Smooth muscle cell (in vitro differentiated cells): ENCODE results near the gene TAX1BP1. TPM values are rescaled to one million over a fixed set of nuclear protein-coding genes. Genes with fewer than 3 reads are reported as not detected.
"Not testable (repeated sequence)": the region's sequence is repeated elsewhere in the genome, so short reads cannot be mapped to it uniquely, and the experiment has no call there.

Source experiments
- DNase-seq: peaks from one replicate; lab custom pipeline; 2025; ENCODE audit not compliant: unreplicated experiment; lab: John Stamatoyannopoulos, UW
- H2AFZ ChIP-seq: fragments of 200-600 bp; sonication (generic); 2 replicates; pipeline ENCODE4 v1.6.0; 2016; ENCODE audit warnings: antibody characterized with exemption, low read depth, mild to moderate bottlenecking
- H3F3A ChIP-seq: fragments of 200-600 bp; sonication (generic); 2 replicates; pipeline ENCODE4 v1.6.0; 2017; ENCODE audit warnings: antibody characterized with exemption, low read depth
- H3K27ac ChIP-seq: fragments of 200-600 bp; sonication (generic); 2 replicates; pipeline ENCODE4 v1.5.1; 2016; ENCODE audit warnings: low read depth, mild to moderate bottlenecking
- H3K27me3 ChIP-seq: fragments of 200-600 bp; sonication (generic); 2 replicates; pipeline ENCODE4 v1.6.1; 2016; ENCODE audit warnings: low read depth, mild to moderate bottlenecking
- H3K36me3 ChIP-seq: fragments of 200-600 bp; sonication (generic); 2 replicates; pipeline ENCODE4 v1.5.1; 2016; ENCODE audit warnings: low read depth
- H3K4me1 ChIP-seq: fragments of 200-600 bp; sonication (generic); 2 replicates; pipeline ENCODE4 v1.5.1; 2016; ENCODE audit warnings: low read depth
- H3K4me2 ChIP-seq: fragments of 200-600 bp; sonication (generic); 2 replicates; pipeline ENCODE4 v1.6.0; 2016; ENCODE audit warnings: mild to moderate bottlenecking
- H3K4me3 ChIP-seq: fragments of 200-600 bp; sonication (generic); 2 replicates; pipeline ENCODE4 v1.5.1; 2016; ENCODE audit warnings: mild to moderate bottlenecking
- H3K79me2 ChIP-seq: fragments of 200-600 bp; sonication (generic); 2 replicates; pipeline ENCODE4 v1.6.0; 2016; ENCODE audit warnings: low read depth, mild to moderate bottlenecking
- H3K9ac ChIP-seq: fragments of 200-600 bp; sonication (generic); 2 replicates; pipeline ENCODE4 v1.6.0; 2016; ENCODE audit warnings: low read depth
- H3K9me3 ChIP-seq: fragments of 200-600 bp; sonication (generic); replicated peaks from 2 replicates; pipeline ENCODE4 v1.5.1; 2016; ENCODE audit warnings: low read depth
- H4K20me1 ChIP-seq: fragments of 200-600 bp; sonication (generic); 2 replicates; pipeline ENCODE4 v1.6.0; 2016; ENCODE audit warnings: low read depth
- CTCF ChIP-seq: fragments of 200-600 bp; sonication (generic); IDR thresholded peaks from 2 replicates; pipeline ENCODE4 v1.5.1; 2017; ENCODE audit warnings: borderline replicate concordance, mild to moderate bottlenecking, antibody characterized with exemption; ENCODE audit not compliant: insufficient read depth, poor library complexity, severe bottlenecking
- WGBS: methylation state at CpG from one replicate; pipeline ENCODE4 v1.1.7; 2016; ENCODE audit warnings: low lambda C conversion rate; 5-methylcytosine and 5-hydroxymethylcytosine counted together
- polyA plus RNA-seq: library from polyadenylated mRNA; unstranded; fragments of >200 nt; fragmentation: Nextera tagmentation; extraction: Ambion mirVana; gene quantifications from 2 replicates; pipeline ENCODE4 v1.2.1, GENCODE V29; 2016
- total RNA-seq: library from RNA; depleted of rRNA; stranded (reverse); fragments of >200 nt; gene quantifications from 2 replicates; pipeline ENCODE4 v1.2.3, GENCODE V29; 2014

TAX1BP1 gene
- total and polyA plus RNA-seq, 2 experiments from 2014 or later = 80.4 to 81.6 TPM

GRCh38 chr7:27739301-27739908 is 557 bp upstream of the TAX1BP1 start:
- no peaks in the 10 kb centered on the region for H3K36me3 ChIP-seq
- H3K4me2 ChIP-seq = peak overlapping the region; percentile 94
- no peaks in the 10 kb centered on the region for H3F3A ChIP-seq
- H3K4me1 ChIP-seq = peaks cover 3% of the 10 kb centered on the region
- peak overlapping the region; percentile 99 for H3K9ac ChIP-seq
- H4K20me1 ChIP-seq = peaks cover 33% of the 10 kb centered on the region
- peak overlapping the region; percentile 89 for H2AFZ ChIP-seq
- TF ChIP-seq CTCF = no peak
- WGBS = 11% methylated on average over 17 of the region's 17 CpGs
- peak overlapping the region; percentile 93 for H3K4me3 ChIP-seq
- H3K27me3 ChIP-seq = no peaks in the 10 kb centered on the region
- H3K27ac ChIP-seq = peak overlapping the region; percentile 99
- no peaks in the 10 kb centered on the region for H3K9me3 ChIP-seq
- no peak for DNase-seq
- H3K79me2 ChIP-seq = peaks cover 40% of the 10 kb centered on the region

- H3K4me2 ChIP-seq = peak overlapping the region; percentile 94
- no peaks in the 10 kb centered on the region for H3K9me3 ChIP-seq
- no peaks in the 10 kb centered on the region for H3K36me3 ChIP-seq
- H3K4me3 ChIP-seq = peak overlapping the region; percentile 93
- H2AFZ ChIP-seq = peak overlapping the region; percentile 57
- DNase-seq = peak; percentile 60
- H3K4me1 ChIP-seq = peaks cover 13% of the 10 kb centered on the region
- H3K27ac ChIP-seq = peak overlapping the region; percentile 99
- H3F3A ChIP-seq = peaks cover 4% of the 10 kb centered on the region
- under 1% methylated on average over 47 of the region's 49 CpGs for WGBS
- H3K79me2 ChIP-seq = peaks cover 52% of the 10 kb centered on the region
- peaks cover 45% of the 10 kb centered on the region for H4K20me1 ChIP-seq
- H3K27me3 ChIP-seq = no peaks in the 10 kb centered on the region
- no peak for TF ChIP-seq CTCF
- H3K9ac ChIP-seq = peak overlapping the region; percentile 99
These were observed 606 bp downstream of the TAX1BP1 start for GRCh38 chr7:27740449-27741086.

- H3K9ac ChIP-seq, H3K9me3 ChIP-seq, H3F3A ChIP-seq, H3K27me3 ChIP-seq, H3K36me3 ChIP-seq, DNase-seq, H2AFZ ChIP-seq: not testable (repeated sequence)
- Histone ChIP-seq H4K20me1 (peaks cover 61% of the 10 kb centered on the region), H3K4me3 (peak overlapping the region; percentile 93), H3K79me2 (peaks cover 68% of the 10 kb centered on the region), H3K4me2 (peak overlapping the region; percentile 94), H3K27ac (peak overlapping the region; percentile 39), H3K4me1 (peaks cover 30% of the 10 kb centered on the region)
- WGBS = 44% methylated on average over 11 of the region's 11 CpGs
These were observed 2.2 kb downstream of the TAX1BP1 start for GRCh38 chr7:27742091-27742710.

GRCh38 chr7:27745064-27745583 is 5.2 kb downstream of the TAX1BP1 start:
- no peak overlapping the region for H3K9ac ChIP-seq
- peaks cover 15% of the 10 kb centered on the region for H3K36me3 ChIP-seq
- no peak for DNase-seq
- peak overlapping the region; percentile 81 for H3K27ac ChIP-seq
- H3K27me3 ChIP-seq = no peaks in the 10 kb centered on the region
- no peak overlapping the region for H2AFZ ChIP-seq
- H3K4me3 ChIP-seq = peak overlapping the region; percentile 25
- H3F3A ChIP-seq = peaks cover 14% of the 10 kb centered on the region
- TF ChIP-seq CTCF = peak; percentile 42
- H3K9me3 ChIP-seq = no peaks in the 10 kb centered on the region
- H3K4me2 ChIP-seq = peak overlapping the region; percentile 73
- H4K20me1 ChIP-seq = peaks cover 90% of the 10 kb centered on the region
- WGBS = 4% methylated on average over 2 of the region's 2 CpGs
- peaks cover 30% of the 10 kb centered on the region for H3K4me1 ChIP-seq
- peaks cover 95% of the 10 kb centered on the region for H3K79me2 ChIP-seq
